ENCODE data around the gene CLCA1.

Gene CLCA1

DNA sequence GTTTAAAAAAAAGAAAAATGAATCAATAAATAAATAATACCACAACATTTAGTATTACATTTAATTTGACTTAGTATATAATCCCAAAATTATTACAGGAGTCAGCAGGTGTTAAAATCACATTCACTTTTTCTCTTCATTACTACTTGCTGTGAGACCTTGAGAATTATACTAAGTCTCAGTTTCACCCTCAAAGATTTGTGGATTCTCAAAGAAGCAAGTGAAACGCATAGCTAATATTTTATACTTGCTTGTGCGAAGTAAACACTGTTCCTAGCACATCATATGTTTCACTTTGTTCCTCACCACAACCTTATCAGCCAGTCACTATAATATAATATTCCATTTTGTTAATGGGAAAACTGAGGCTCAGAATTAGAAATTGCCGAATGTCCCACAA, 4.0 kb downstream of the CLCA1 start:
- no peaks in the 10 kb centered on the region for H3K36me3 ChIP-seq (ENCODE audit: insufficient read depth, insufficient read length, low read length)
- no peaks in the 10 kb centered on the region for H3K9me3 ChIP-seq (ENCODE audit: insufficient read depth, low read length)
- TF ChIP-seq YY1 (IDR thresholded peaks at IDR 0.05; ENCODE audit: insufficient read depth, insufficient read length) (no peak), ZNF274 (IDR thresholded peaks at IDR 0.05; ENCODE audit: low read depth, low read length) (no peak), SUZ12 (IDR thresholded peaks at IDR 0.05; ENCODE audit: extremely low read depth, insufficient read depth, insufficient read length) (no peak)
- H3K9ac ChIP-seq (ENCODE audit: insufficient read length, low read depth): no peak overlapping the region
- no peaks in the 10 kb centered on the region for H3K4me1 ChIP-seq (ENCODE audit: insufficient read depth, insufficient read length)
- DNase-seq (ENCODE audit: low read depth, low spot score): no peak
- H3K27me3 ChIP-seq (ENCODE audit: insufficient read depth, insufficient read length): no peaks in the 10 kb centered on the region
- H3K4me3 ChIP-seq (ENCODE audit: insufficient read length, low read depth): no peak overlapping the region

DNA sequence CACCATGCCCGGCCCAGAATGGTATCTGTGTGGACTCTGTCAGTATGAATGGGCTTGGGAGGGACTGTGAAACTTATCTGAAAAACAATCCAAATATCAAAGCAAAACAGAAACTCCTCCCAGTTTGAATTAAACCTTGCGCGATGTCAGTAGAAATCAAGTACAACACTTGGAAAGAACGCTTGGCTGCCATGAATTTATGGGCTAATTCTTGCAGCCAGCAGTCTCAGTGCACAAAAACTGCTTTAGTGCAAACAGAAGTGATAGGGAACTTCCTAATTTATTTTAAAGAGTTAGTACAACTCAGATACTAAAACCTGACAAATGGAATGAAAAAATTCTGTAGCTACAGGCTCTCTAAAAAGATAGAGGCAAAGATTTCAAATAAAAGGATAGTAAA, 8.5 kb downstream of the CLCA1 start:
- TF ChIP-seq YY1 (IDR thresholded peaks at IDR 0.05; ENCODE audit: insufficient read depth, insufficient read length): no peak
- no peak for TF ChIP-seq ZNF274 (IDR thresholded peaks at IDR 0.05; ENCODE audit: low read depth, low read length)
- no peak for TF ChIP-seq SUZ12 (IDR thresholded peaks at IDR 0.05; ENCODE audit: extremely low read depth, insufficient read depth, insufficient read length)
- no peak for DNase-seq (ENCODE audit: low read depth, low spot score)
- Histone ChIP-seq H3K4me1 (ENCODE audit: insufficient read depth, insufficient read length) (no peaks in the 10 kb centered on the region), H3K9me3 (ENCODE audit: insufficient read depth, low read length) (no peaks in the 10 kb centered on the region), H3K27me3 (ENCODE audit: insufficient read depth, insufficient read length) (no peaks in the 10 kb centered on the region), H3K9ac (ENCODE audit: insufficient read length, low read depth) (no peak overlapping the region), H3K36me3 (ENCODE audit: insufficient read depth, insufficient read length, low read length) (no peaks in the 10 kb centered on the region), H3K4me3 (ENCODE audit: insufficient read length, low read depth) (no peak overlapping the region)

DNA sequence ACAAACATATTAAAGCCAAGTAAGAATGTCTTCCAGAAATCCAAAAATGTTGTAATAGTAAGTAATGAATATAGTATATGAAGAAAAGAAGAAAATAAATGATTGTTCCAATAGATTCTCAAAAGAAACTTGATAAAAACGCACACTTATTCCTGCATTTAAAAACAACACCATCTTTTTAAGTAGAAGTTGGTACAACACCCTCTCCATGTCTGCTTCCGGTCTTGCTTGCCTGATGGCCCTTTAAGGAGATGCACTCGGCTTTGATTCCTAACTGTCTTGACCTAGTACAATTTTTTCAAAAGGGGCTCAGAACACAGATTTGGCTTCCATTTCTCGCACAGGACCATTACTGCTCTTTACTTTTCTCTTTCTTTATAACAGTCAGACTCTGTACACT, 9.0 kb downstream of the CLCA1 start:
- H3K9ac ChIP-seq (ENCODE audit: insufficient read length, low read depth): no peak overlapping the region
- no peaks in the 10 kb centered on the region for H3K36me3 ChIP-seq (ENCODE audit: insufficient read depth, insufficient read length, low read length)
- no peak for DNase-seq (ENCODE audit: low read depth, low spot score)
- no peaks in the 10 kb centered on the region for H3K9me3 ChIP-seq (ENCODE audit: insufficient read depth, low read length)
- no peak overlapping the region for H3K4me3 ChIP-seq (ENCODE audit: insufficient read length, low read depth)
- TF ChIP-seq ZNF274 (IDR thresholded peaks at IDR 0.05; ENCODE audit: low read depth, low read length) (no peak), YY1 (IDR thresholded peaks at IDR 0.05; ENCODE audit: insufficient read depth, insufficient read length) (no peak), SUZ12 (IDR thresholded peaks at IDR 0.05; ENCODE audit: extremely low read depth, insufficient read depth, insufficient read length) (no peak)
- H3K4me1 ChIP-seq (ENCODE audit: insufficient read depth, insufficient read length): no peaks in the 10 kb centered on the region
- no peaks in the 10 kb centered on the region for H3K27me3 ChIP-seq (ENCODE audit: insufficient read depth, insufficient read length)

DNA sequence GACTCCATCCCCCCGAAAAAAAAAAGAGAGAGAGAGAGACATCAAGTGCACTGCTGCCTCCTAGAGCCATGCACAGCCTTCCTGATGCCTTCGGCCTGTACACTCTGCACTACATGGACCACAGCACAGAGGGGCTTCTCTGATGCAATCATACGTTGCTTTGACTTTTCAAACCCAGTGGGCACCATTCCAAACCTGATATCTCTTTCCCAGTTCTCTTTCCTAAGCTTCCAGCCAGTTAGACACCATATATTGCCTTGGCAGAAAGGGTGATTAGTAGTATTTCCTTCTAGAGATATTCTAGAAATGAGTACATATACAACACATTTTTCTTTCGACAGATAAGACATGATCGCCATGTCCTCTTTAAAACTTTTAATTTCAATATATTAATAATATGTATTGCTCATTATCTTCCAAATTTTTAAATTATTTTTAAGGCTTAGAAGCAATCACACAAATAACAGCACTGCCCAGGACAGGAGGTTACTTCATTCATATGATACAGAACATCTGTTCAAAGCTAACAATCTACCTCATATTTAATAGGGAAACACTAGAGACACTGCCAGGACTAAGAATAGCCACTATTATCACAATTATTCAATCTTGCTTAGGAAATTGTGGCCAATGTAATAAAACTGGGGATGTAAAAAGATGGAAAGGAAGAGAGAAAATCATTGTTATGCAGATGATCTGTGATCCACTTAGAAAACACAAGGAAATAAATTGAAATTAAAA, 9.9 kb downstream of the CLCA1 start:
- Histone ChIP-seq H3K36me3 (ENCODE audit: insufficient read depth, insufficient read length, low read length) (no peaks in the 10 kb centered on the region), H3K27me3 (ENCODE audit: insufficient read depth, insufficient read length) (no peaks in the 10 kb centered on the region), H3K9me3 (ENCODE audit: insufficient read depth, low read length) (no peaks in the 10 kb centered on the region), H3K4me1 (ENCODE audit: insufficient read depth, insufficient read length) (no peaks in the 10 kb centered on the region), H3K9ac (ENCODE audit: insufficient read length, low read depth) (no peak overlapping the region), H3K4me3 (ENCODE audit: insufficient read length, low read depth) (no peak overlapping the region)
- no peak for DNase-seq (ENCODE audit: low read depth, low spot score)
- TF ChIP-seq SUZ12 (IDR thresholded peaks at IDR 0.05; ENCODE audit: extremely low read depth, insufficient read depth, insufficient read length): no peak
- no peak for TF ChIP-seq YY1 (IDR thresholded peaks at IDR 0.05; ENCODE audit: insufficient read depth, insufficient read length)
- TF ChIP-seq ZNF274 (IDR thresholded peaks at IDR 0.05; ENCODE audit: low read depth, low read length): no peak

DNA sequence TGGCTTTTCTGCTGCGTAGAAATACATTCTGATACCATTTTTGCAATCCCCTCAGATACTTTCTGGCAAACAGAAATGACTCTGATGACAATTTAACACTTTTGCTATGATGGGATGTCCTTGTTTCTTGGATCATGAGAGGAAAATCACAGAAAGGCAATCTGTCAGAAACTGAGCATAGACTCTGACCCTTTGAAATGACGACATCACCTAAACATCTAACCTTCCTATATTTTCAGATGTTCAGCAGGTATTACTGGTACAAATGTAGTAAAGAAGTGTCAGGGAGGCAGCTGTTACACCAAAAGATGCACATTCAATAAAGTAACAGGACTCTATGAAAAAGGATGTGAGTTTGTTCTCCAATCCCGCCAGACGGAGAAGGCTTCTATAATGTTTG, 13.2 kb downstream of the CLCA1 start:
- Histone ChIP-seq H3K9ac (ENCODE audit: insufficient read length, low read depth) (no peak overlapping the region), H3K4me3 (ENCODE audit: insufficient read length, low read depth) (no peak overlapping the region), H3K4me1 (ENCODE audit: insufficient read depth, insufficient read length) (no peaks in the 10 kb centered on the region), H3K27me3 (ENCODE audit: insufficient read depth, insufficient read length) (no peaks in the 10 kb centered on the region), H3K9me3 (ENCODE audit: insufficient read depth, low read length) (no peaks in the 10 kb centered on the region), H3K36me3 (ENCODE audit: insufficient read depth, insufficient read length, low read length) (no peaks in the 10 kb centered on the region)
- TF ChIP-seq SUZ12 (IDR thresholded peaks at IDR 0.05; ENCODE audit: extremely low read depth, insufficient read depth, insufficient read length): no peak
- no peak for TF ChIP-seq YY1 (IDR thresholded peaks at IDR 0.05; ENCODE audit: insufficient read depth, insufficient read length)
- no peak for TF ChIP-seq ZNF274 (IDR thresholded peaks at IDR 0.05; ENCODE audit: low read depth, low read length)
- DNase-seq (ENCODE audit: low read depth, low spot score): no peak

DNA sequence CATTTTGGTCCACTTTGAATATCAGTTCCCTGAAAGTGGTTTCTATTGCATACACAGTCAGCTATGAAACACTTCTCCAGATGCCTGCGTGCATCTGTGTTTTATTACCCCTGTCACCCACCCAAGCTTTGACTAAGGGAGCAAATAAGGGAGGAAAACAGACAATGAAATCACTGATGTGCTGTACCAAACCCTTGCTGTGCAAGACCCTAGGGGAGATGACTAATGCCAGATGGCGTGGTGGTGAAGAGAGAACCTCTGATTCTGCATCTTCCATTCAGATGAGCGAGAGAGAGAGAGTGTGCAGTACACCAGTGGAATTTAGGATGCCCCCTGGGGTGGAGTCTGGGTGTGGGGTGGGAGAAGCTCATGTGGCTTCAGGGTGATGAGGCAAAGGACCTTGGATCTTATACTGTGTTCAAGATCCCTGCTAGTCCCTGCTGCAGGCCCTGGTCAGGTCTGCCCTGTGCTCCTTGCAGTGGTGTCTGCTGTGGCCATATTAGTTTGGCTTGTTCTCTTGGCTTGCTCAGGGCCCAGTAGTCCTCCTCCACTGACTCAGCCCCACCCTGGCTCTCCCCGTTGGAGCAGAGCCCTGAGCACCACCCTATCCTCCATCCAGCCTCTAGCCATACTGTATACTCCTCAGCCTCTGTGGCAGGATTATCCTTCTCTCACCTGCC, 18.5 kb downstream of the CLCA1 start:
- no peaks in the 10 kb centered on the region for H3K27me3 ChIP-seq (ENCODE audit: insufficient read depth, insufficient read length)
- no peak overlapping the region for H3K9ac ChIP-seq (ENCODE audit: insufficient read length, low read depth)
- no peaks in the 10 kb centered on the region for H3K9me3 ChIP-seq (ENCODE audit: insufficient read depth, low read length)
- H3K4me1 ChIP-seq (ENCODE audit: insufficient read depth, insufficient read length): no peaks in the 10 kb centered on the region
- DNase-seq (ENCODE audit: low read depth, low spot score): no peak
- TF ChIP-seq ZNF274 (IDR thresholded peaks at IDR 0.05; ENCODE audit: low read depth, low read length): no peak
- TF ChIP-seq SUZ12 (IDR thresholded peaks at IDR 0.05; ENCODE audit: extremely low read depth, insufficient read depth, insufficient read length): no peak
- no peak for TF ChIP-seq YY1 (IDR thresholded peaks at IDR 0.05; ENCODE audit: insufficient read depth, insufficient read length)
- H3K36me3 ChIP-seq (ENCODE audit: insufficient read depth, insufficient read length, low read length): no peaks in the 10 kb centered on the region
- H3K4me3 ChIP-seq (ENCODE audit: insufficient read length, low read depth): no peak overlapping the region

DNA sequence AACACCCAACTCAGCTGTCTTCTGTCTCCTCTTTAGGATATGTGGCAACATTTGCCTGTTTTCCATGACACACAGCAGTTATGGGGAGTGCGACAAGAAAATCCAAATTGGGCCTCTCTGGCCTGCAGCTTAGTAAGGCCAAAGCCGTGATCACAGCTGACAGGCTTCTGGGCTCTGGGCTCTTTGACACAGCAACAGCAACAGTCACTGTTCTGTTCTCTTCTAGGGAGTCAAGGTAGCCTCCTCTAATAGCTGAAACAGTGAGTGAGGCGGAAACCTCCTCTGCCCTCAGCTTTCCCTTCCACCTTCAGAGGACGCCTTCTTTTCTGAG, 19.0 kb downstream of the CLCA1 start:
- H3K36me3 ChIP-seq (ENCODE audit: insufficient read depth, insufficient read length, low read length): no peaks in the 10 kb centered on the region
- no peaks in the 10 kb centered on the region for H3K9me3 ChIP-seq (ENCODE audit: insufficient read depth, low read length)
- no peak overlapping the region for H3K4me3 ChIP-seq (ENCODE audit: insufficient read length, low read depth)
- TF ChIP-seq YY1 (IDR thresholded peaks at IDR 0.05; ENCODE audit: insufficient read depth, insufficient read length) (no peak), SUZ12 (IDR thresholded peaks at IDR 0.05; ENCODE audit: extremely low read depth, insufficient read depth, insufficient read length) (no peak), ZNF274 (IDR thresholded peaks at IDR 0.05; ENCODE audit: low read depth, low read length) (no peak)
- DNase-seq (ENCODE audit: low read depth, low spot score): no peak
- H3K9ac ChIP-seq (ENCODE audit: insufficient read length, low read depth): no peak overlapping the region
- no peaks in the 10 kb centered on the region for H3K4me1 ChIP-seq (ENCODE audit: insufficient read depth, insufficient read length)
- H3K27me3 ChIP-seq (ENCODE audit: insufficient read depth, insufficient read length): no peaks in the 10 kb centered on the region

All from NT2/D1 (cell line).